ENCODE measurements around the gene FAU. TPM values are rescaled to one million over a fixed set of nuclear protein-coding genes. Genes with fewer than 3 reads are reported as not detected.

The FAU gene
- total and polyA plus RNA-seq, 2 of the 13 experiments (the other 11 are each of a cell fraction or from before 2014, with no cell fraction given): 374 to 869 TPM

- no peak for TF ChIP-seq HNF1A (IDR thresholded peaks at IDR 0.05; ENCODE audit: low read depth)
- 0 out of 2 replicates have a peak, but pooled peaks have one; percentile 8 for TF ChIP-seq HNF1A (CRISPR knock-in tag; IDR thresholded peaks at IDR 0.05; ENCODE audit: borderline replicate concordance)
- TF ChIP-seq ZNF558 (CRISPR knock-in tag; IDR thresholded peaks at IDR 0.05; ENCODE audit: borderline replicate concordance): no peak
- TF ChIP-seq ZNF563 (CRISPR knock-in tag; IDR thresholded peaks at IDR 0.05): 0 out of 2 replicates have a peak, but pooled peaks have one; percentile 16
- TF ChIP-seq ZNF142 (CRISPR knock-in tag; IDR thresholded peaks at IDR 0.05): no peak
- no peak for TF ChIP-seq ZBTB7A (CRISPR knock-in tag; IDR thresholded peaks at IDR 0.05)
- TF ChIP-seq RARG (CRISPR knock-in tag; IDR thresholded peaks at IDR 0.05; ENCODE audit: low read depth): no peak
- 0 out of 2 replicates have a peak, but pooled peaks have one; percentile 35 for TF ChIP-seq PAXIP1 (CRISPR knock-in tag; conservative IDR thresholded peaks at IDR 0.05)
- TF ChIP-seq HIC2 (CRISPR knock-in tag; IDR thresholded peaks at IDR 0.05; ENCODE audit: low read depth): no peak
- TF ChIP-seq FOXK2 (IDR thresholded peaks at IDR 0.05): peak; percentile 12; the same call in 1 of the 2 replicates
- no peak for TF ChIP-seq ZNF556 (CRISPR knock-in tag; IDR thresholded peaks at IDR 0.05; ENCODE audit: borderline replicate concordance)
- TF ChIP-seq ATF5 (CRISPR knock-in tag; IDR thresholded peaks at IDR 0.05; ENCODE audit: low read depth): no peak
- TF ChIP-seq RFX1 (IDR thresholded peaks at IDR 0.05): no peak
These were observed 10.7 kb downstream of the FAU start (continued) for GRCh38 chr11:65111159-65111743.

All from HepG2 (cell line).